T47D (cell line): ENCODE data around the gene LZIC.
"Not testable (repeated sequence)": the region's sequence is repeated elsewhere in the genome, so short reads cannot be mapped to it uniquely, and the experiment has no call there.

ENCODE experiments used
- DNase-seq, 2 experiments: peaks; one replicate each; pipeline versions ENCODE4 v3.0.0 to v3.0.0-alpha.2; 2011 to 2012; ENCODE audit warnings: low read depth in 1 of 2, low spot score in 1 of 2
- JUND ChIP-seq: IDR thresholded peaks from 2 replicates; pipeline ENCODE4 v1.6.1; 2012; ENCODE audit warnings: low read depth
- in situ Hi-C: cut with HindIII; loops from 2 replicates; pipeline ENCODE4 v1.10.0; 2016; ENCODE audit warnings: low sequenced_read_pairs, low pct_unique_long_range_greater_than_20kb

LZIC gene

GRCh38 chr1:9929431-9930385 lies 13.5 kb downstream of the LZIC start:
- in situ Hi-C loops: no loop called here
- no peak for TF ChIP-seq JUND
- DNase-seq: no peak

GRCh38 chr1:9927259-9927658 lies 15.9 kb downstream of the LZIC start:
- no peak for TF ChIP-seq JUND
- in situ Hi-C loops: no loop called here
- no peak for DNase-seq

- DNase-seq: no peak
- in situ Hi-C loops: no loop called here
- no peak for TF ChIP-seq JUND
Measured at GRCh38 chr1:9922342-9922741, 20.8 kb downstream of the LZIC start.

- in situ Hi-C loops: no loop called here
- no peak for TF ChIP-seq JUND
- DNase-seq: no peak
Measured at GRCh38 chr1:9920606-9921005, 22.6 kb downstream of the LZIC start.

- in situ Hi-C loops: no loop called here
- DNase-seq: no peak
- TF ChIP-seq JUND: no peak
Measured at GRCh38 chr1:9917901-9918300, 25.3 kb downstream of the LZIC start.

GRCh38 chr1:9917495-9917894 lies 25.7 kb downstream of the LZIC start:
- in situ Hi-C loops, DNase-seq: not testable (repeated sequence)

DNA sequence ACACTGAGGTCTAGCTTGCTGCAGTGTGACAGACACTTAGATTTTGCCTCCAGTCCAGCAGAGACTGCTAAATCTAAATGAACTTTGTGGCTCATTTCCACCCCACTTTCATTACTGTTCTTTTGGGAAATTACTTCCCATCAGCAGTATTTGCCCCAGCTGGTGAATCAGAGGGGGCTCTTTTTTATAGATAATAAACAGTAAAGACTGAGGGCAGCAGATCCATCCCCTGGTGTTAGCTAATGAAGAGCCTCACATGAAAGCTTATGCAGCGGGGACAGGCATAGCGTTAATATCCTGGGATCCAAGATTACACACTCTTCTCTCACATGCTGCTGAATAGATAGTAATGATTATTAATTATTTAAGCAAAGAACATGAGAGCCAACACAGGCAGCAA lies 26.7 kb downstream of the LZIC start:
- no peak for DNase-seq
- in situ Hi-C loops: no loop called here
- no peak for TF ChIP-seq JUND

GRCh38 chr1:9914610-9914937 lies 28.6 kb downstream of the LZIC start:
- no peak for TF ChIP-seq JUND
- in situ Hi-C loops: no loop called here
- no peak for DNase-seq

- in situ Hi-C loops: no loop called here
- DNase-seq: no peak
- no peak for TF ChIP-seq JUND
Measured at GRCh38 chr1:9912264-9912936, 30.8 kb downstream of the LZIC start.

DNA sequence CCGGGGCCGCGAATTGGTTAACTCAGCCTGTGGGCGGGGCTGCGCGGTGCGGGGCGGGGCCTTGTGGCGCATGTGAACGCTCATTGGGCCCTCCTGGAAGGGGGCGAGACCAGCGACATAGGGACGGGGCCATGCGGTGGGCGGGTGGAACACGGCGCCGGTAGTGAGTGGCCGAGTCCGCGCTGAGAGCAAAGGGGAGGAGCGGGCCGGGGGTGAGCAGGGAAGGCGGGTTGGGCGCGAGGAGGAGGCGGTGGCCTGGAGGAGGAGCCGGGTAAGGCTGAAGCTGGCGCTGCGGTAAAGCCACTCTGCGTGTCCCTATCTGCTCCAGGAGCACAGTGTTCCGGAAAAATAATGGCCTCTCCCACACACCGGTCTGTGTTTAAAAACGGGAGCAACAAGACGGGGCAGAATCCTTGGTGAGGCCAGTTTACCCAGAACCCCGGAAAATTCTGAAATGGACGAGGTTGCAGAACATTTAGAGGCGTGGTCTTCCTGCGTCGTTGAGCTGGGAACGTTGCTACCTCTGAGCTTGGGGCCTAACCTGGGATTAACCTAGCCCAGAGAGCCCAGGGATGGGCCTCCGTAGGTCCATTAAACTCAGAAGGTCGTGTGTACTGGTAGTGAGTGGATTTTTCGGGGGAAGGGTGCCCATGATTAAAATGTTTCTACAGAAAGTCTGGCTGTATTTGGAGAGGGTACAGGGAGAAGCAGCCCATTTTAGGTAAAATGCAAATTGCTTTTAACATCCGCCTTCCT lies 32.6 kb downstream of the LZIC start:
- DNase-seq: peak; percentile 82 to 98
- TF ChIP-seq JUND: no peak
- in situ Hi-C loops: no loop called here

DNA sequence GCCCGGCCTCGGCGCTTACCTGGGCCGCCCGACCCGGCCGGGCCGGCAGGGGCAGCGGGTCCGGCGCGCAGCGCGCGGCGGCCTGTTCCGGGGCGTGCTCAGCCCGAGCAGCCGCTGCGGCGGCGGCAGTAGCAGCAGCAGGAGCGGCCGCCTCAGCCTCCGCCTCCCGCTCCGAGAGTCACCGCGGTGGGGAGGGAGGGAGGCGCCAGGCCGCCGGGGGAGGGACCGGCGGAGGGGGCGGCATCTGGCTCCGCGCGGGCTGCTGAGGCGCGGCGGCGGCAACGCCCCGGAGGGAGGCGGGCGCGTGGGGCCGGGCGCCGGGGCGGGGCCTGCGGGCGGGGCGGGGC lies 33.1 kb downstream of the LZIC start, which contains the start of gene CTNNBIP1:
Gene CTNNBIP1, minus strand, starts transcription at position 194 of the 347 bp plus-strand sequence. CDS start 38,205 bp downstream, outside the sequence.
- in situ Hi-C loops: no loop called here
- no peak for TF ChIP-seq JUND
- no peak for DNase-seq

DNA sequence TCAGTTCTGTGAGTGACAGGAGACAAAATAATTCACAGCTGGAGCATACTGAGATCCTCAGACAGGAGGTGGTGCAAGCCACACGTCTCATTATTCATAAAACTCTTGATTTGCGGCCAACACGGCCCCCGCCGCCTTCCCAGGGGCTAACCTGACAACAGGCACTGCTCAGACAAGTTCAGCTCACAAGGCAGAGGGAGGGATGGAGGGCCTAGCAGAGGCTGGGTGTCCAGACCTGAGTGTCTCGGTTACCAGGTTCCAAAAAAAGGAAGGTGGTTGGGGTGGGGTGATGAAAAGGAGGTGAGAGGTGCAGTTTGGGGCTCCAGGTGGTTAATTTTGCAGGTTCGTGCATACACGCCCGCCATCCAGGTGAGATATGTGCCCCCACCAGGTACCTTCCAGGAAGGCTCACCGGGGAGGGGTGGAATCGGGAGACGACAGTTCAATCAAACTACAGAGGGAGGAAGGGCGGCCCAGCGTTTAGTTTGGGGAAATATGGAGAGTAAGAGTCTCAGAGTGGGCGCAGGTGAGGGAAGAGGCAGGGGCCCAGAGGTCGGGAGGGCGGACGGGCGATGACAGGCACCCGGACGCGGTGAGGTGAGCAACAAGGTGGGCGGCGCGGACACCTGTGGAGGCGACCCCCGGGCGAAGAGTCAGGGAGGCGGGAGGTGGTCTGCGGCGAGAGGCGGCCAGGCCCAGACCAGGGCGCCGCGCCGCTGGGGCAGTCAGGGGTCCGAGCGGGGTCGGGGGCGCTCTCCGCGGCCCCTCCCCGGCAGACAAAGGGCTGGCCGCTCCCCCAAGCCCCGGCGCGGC lies 33.8 kb downstream of the LZIC start:
- in situ Hi-C loops: no loop called here
- TF ChIP-seq JUND: no peak
- DNase-seq: peak in 1 of 2 experiments; percentile 10
